ENCODE measurements around the gene KCNJ10.

The KCNJ10 gene

GRCh38 chr1:159989581-159989980 is 80.4 kb downstream of the KCNJ10 start:
- Mint-ChIP-seq H3K4me3 (no peak overlapping the region), H3K4me1 (ENCODE audit: low read depth) (peaks cover 3% of the 10 kb centered on the region), H3K27ac (no peak overlapping the region), H3K27me3 (peaks cover 3% of the 10 kb centered on the region), H3K9me3 (ENCODE audit: low read depth) (no peaks in the 10 kb centered on the region), H3K36me3 (no peaks in the 10 kb centered on the region)

DNA sequence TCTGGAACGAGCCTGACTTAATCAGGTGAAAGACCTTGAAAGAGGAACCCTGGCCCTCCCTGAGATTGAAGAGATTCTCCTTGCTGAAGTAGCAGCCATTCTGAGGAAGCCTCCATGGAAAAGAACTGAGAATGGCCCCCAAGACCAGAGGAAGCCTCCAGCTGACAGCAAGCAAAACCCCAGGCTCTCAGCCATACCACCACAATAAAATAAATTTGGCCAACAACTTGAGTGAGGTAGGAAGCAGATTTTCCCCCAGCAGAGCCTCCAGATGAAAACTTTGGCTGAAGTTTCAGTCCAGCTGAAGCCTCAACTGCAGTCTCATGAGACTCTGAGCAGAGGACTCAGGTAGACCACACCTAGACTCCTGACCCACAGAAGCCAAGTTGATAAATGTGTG is 82.0 kb downstream of the KCNJ10 start:
- Mint-ChIP-seq H3K4me3 (no peak overlapping the region), H3K27ac (no peak overlapping the region), H3K9me3 (ENCODE audit: low read depth) (no peaks in the 10 kb centered on the region), H3K4me1 (ENCODE audit: low read depth) (peaks cover 3% of the 10 kb centered on the region), H3K36me3 (no peaks in the 10 kb centered on the region), H3K27me3 (peaks cover 6% of the 10 kb centered on the region)

GRCh38 chr1:159987186-159987585 is 82.8 kb downstream of the KCNJ10 start:
- H3K27ac Mint-ChIP-seq: no peak overlapping the region
- peaks cover 3% of the 10 kb centered on the region for H3K4me1 Mint-ChIP-seq (ENCODE audit: low read depth)
- peaks cover 9% of the 10 kb centered on the region for H3K27me3 Mint-ChIP-seq
- no peak overlapping the region for H3K4me3 Mint-ChIP-seq
- no peaks in the 10 kb centered on the region for H3K36me3 Mint-ChIP-seq
- H3K9me3 Mint-ChIP-seq (ENCODE audit: low read depth): no peaks in the 10 kb centered on the region

DNA sequence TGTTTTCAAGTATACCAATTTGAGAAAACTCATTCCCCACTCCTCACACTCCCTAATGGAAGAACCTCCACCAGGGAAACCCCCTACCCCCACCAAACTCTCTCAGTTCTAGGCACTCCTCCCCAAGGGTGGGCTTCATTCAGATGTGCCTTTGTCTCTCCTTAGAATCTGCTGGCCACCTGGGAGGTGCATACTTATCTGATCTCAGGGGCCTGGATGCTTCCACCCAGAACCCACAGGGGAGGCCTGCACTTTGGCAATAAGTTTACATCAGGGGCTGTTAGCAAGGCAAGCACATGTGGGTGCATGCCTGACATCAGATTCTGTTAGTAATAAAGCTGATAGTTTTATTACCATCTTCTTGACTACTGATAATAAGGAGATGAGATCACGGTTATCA is 83.4 kb downstream of the KCNJ10 start:
- H3K27me3 Mint-ChIP-seq: peaks cover 13% of the 10 kb centered on the region
- H3K36me3 Mint-ChIP-seq: peaks cover 3% of the 10 kb centered on the region
- H3K4me3 Mint-ChIP-seq: no peak overlapping the region

GRCh38 chr1:159986093-159986492 is 83.9 kb downstream of the KCNJ10 start:
- Mint-ChIP-seq H3K27ac (no peak overlapping the region), H3K9me3 (ENCODE audit: low read depth) (no peaks in the 10 kb centered on the region), H3K36me3 (peaks cover 3% of the 10 kb centered on the region), H3K4me1 (ENCODE audit: low read depth) (no peaks in the 10 kb centered on the region), H3K27me3 (peaks cover 13% of the 10 kb centered on the region), H3K4me3 (no peak overlapping the region)

More for the DNA sequence above, 83.4 kb downstream of the KCNJ10 start:
- H3K4me1 Mint-ChIP-seq (ENCODE audit: low read depth): no peaks in the 10 kb centered on the region
- no peak overlapping the region for H3K27ac Mint-ChIP-seq
- no peaks in the 10 kb centered on the region for H3K9me3 Mint-ChIP-seq (ENCODE audit: low read depth)

DNA sequence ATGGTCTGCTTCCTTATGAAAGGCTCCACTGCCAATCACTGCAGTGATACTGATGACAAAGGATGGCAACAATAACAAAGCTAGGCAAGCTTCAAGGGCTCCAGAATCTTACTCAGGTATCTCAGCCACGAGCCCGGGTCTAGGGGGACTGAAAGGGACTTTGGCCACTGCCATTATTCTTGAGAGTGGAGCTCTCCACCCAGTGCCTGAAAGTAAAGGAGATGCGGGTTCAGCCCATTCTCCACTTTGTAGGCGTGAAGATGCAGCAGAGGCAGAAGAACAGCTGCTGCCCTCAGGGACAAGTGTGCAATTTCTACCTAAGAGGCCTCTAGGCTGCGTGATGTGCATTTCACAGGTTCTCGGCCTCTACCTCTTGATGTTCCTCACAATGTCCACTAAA is 84.5 kb downstream of the KCNJ10 start:
- Mint-ChIP-seq H3K27ac (no peak overlapping the region), H3K4me1 (ENCODE audit: low read depth) (no peaks in the 10 kb centered on the region), H3K27me3 (peaks cover 18% of the 10 kb centered on the region)

GRCh38 chr1:159983681-159984080 is 86.3 kb downstream of the KCNJ10 start:
- H3K27ac Mint-ChIP-seq: no peak overlapping the region
- peaks cover 23% of the 10 kb centered on the region for H3K27me3 Mint-ChIP-seq
- H3K4me1 Mint-ChIP-seq (ENCODE audit: low read depth): no peaks in the 10 kb centered on the region
- peaks cover 3% of the 10 kb centered on the region for H3K36me3 Mint-ChIP-seq
- H3K9me3 Mint-ChIP-seq (ENCODE audit: low read depth): no peaks in the 10 kb centered on the region
- no peak overlapping the region for H3K4me3 Mint-ChIP-seq

More for the DNA sequence above, 84.5 kb downstream of the KCNJ10 start:
- no peak overlapping the region for H3K4me3 Mint-ChIP-seq
- H3K36me3 Mint-ChIP-seq: peaks cover 3% of the 10 kb centered on the region
- H3K9me3 Mint-ChIP-seq (ENCODE audit: low read depth): no peaks in the 10 kb centered on the region

- Mint-ChIP-seq H3K9me3 (ENCODE audit: low read depth) (no peaks in the 10 kb centered on the region), H3K4me3 (no peak overlapping the region), H3K4me1 (ENCODE audit: low read depth) (no peaks in the 10 kb centered on the region), H3K27me3 (peaks cover 23% of the 10 kb centered on the region), H3K27ac (no peak overlapping the region), H3K36me3 (peaks cover 3% of the 10 kb centered on the region)
Observed at GRCh38 chr1:159982280-159982679, 87.7 kb downstream of the KCNJ10 start.

- peaks cover 23% of the 10 kb centered on the region for H3K27me3 Mint-ChIP-seq
- H3K4me1 Mint-ChIP-seq (ENCODE audit: low read depth): no peaks in the 10 kb centered on the region
- H3K36me3 Mint-ChIP-seq: peaks cover 3% of the 10 kb centered on the region
- no peak overlapping the region for H3K27ac Mint-ChIP-seq
- H3K4me3 Mint-ChIP-seq: no peak overlapping the region
- H3K9me3 Mint-ChIP-seq (ENCODE audit: low read depth): no peaks in the 10 kb centered on the region
Observed at GRCh38 chr1:159981351-159982055, 88.5 kb downstream of the KCNJ10 start.

GRCh38 chr1:159980786-159981185 is 89.2 kb downstream of the KCNJ10 start:
- no peak overlapping the region for H3K27ac Mint-ChIP-seq
- peaks cover 23% of the 10 kb centered on the region for H3K27me3 Mint-ChIP-seq
- no peaks in the 10 kb centered on the region for H3K4me1 Mint-ChIP-seq (ENCODE audit: low read depth)
- peaks cover 3% of the 10 kb centered on the region for H3K36me3 Mint-ChIP-seq
- H3K4me3 Mint-ChIP-seq: no peak overlapping the region
- no peaks in the 10 kb centered on the region for H3K9me3 Mint-ChIP-seq (ENCODE audit: low read depth)

DNA sequence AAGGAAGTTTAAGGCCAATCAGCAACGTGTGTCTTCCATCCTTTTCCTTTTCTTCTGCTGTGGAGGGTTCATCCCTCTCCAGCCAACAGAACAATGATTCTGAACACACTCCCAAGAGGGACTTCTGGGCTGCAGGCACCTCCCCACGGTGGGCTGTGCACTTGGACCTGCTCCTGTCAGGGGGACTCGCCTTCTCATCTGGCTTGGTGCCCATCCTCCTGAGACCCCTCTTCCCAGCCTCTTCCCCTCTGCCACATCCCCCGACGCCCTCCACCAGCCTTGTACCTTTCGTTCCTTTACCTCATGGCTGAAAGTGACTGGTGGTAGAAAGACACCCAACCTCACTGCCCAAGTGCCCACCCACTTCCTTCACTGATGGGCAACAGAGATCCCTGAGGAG is 89.9 kb downstream of the KCNJ10 start:
- Mint-ChIP-seq H3K4me3 (no peak overlapping the region), H3K36me3 (peaks cover 3% of the 10 kb centered on the region), H3K9me3 (ENCODE audit: low read depth) (no peaks in the 10 kb centered on the region), H3K27ac (no peak overlapping the region), H3K27me3 (peaks cover 23% of the 10 kb centered on the region), H3K4me1 (ENCODE audit: low read depth) (no peaks in the 10 kb centered on the region)

DNA sequence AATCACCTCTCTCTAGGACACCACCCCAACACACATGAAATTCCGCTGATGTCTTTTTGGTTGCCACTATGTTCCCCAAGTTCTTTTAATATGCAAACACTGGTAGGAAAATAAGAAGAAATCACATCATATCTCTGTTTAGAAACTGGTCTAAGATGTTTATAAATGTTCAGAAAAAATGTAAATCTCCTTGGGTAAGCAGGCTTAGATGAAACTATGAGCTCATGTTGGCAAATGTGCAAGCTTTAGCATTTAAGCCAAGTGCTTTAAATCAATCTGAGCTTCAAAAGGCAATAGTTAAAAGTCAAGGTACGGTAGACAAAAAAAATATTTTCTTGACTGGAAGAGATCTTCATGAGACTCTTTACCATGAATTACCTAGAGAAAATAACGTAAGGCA is 90.7 kb downstream of the KCNJ10 start:
- H3K4me1 Mint-ChIP-seq (ENCODE audit: low read depth): no peaks in the 10 kb centered on the region
- H3K9me3 Mint-ChIP-seq (ENCODE audit: low read depth): no peaks in the 10 kb centered on the region
- no peak overlapping the region for H3K27ac Mint-ChIP-seq
- H3K4me3 Mint-ChIP-seq: no peak overlapping the region
- H3K27me3 Mint-ChIP-seq: peaks cover 23% of the 10 kb centered on the region
- peaks cover 3% of the 10 kb centered on the region for H3K36me3 Mint-ChIP-seq

GRCh38 chr1:159978107-159978398 is 91.9 kb downstream of the KCNJ10 start:
- Mint-ChIP-seq H3K27me3 (peaks cover 21% of the 10 kb centered on the region), H3K4me3 (no peak overlapping the region), H3K9me3 (ENCODE audit: low read depth) (no peaks in the 10 kb centered on the region), H3K36me3 (peaks cover 3% of the 10 kb centered on the region), H3K4me1 (ENCODE audit: low read depth) (no peaks in the 10 kb centered on the region), H3K27ac (no peak overlapping the region)

DNA sequence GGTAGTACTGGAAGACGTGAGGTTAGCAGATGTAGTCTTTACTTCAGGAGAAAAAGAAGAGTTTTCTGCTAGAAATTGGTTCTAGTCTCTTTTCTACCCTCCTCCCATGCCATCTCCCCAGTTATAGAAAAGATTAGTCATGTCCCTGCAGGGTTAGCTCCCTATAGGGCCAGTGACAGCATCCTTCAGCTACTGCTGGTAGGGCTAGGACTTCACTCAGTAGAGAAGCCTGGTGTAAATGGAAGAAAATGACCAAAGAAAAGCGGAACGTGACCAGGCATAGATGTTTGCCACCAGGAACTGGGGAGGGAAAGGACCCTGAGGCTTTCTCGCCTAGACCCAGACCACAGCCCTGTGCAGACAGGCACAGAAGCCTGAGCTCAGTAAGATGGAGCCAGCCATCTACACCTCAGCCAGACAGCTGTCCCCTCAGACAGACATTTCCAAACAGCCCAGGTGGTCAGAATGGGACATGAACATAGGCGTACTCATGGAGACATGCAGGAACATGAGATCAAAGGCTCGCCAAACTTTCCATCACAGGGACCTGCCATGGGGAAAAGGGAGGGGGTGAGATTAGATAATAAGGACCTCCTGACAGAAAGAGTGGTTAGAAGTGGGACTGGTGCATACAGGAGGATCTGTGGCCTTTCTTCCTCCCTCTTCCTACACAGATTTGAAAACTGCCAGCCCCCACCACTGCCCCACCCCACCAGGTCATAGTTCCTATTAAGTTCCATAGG is 92.4 kb downstream of the KCNJ10 start:
- Mint-ChIP-seq H3K27me3 (peaks cover 21% of the 10 kb centered on the region), H3K36me3 (peaks cover 3% of the 10 kb centered on the region), H3K27ac (no peak overlapping the region), H3K9me3 (ENCODE audit: low read depth) (no peaks in the 10 kb centered on the region), H3K4me1 (ENCODE audit: low read depth) (no peaks in the 10 kb centered on the region), H3K4me3 (no peak overlapping the region)

GRCh38 chr1:159974350-159974965 is 95.5 kb downstream of the KCNJ10 start:
- Mint-ChIP-seq H3K27me3 (peaks cover 6% of the 10 kb centered on the region), H3K4me3 (no peak overlapping the region), H3K4me1 (ENCODE audit: low read depth) (no peaks in the 10 kb centered on the region), H3K36me3 (no peaks in the 10 kb centered on the region), H3K27ac (no peak overlapping the region), H3K9me3 (ENCODE audit: low read depth) (no peaks in the 10 kb centered on the region)

All from activated naive CD8-positive, alpha-beta T cell (primary cell).